HG03521 (cell line): ENCODE data around the gene GRIK3.

Source experiments
- ATAC-seq: cut with Tn5 transposase; IDR thresholded peaks from one replicate; pipeline ENCODE4 v1.9.1; 2021; ENCODE audit warnings: mild to moderate bottlenecking, moderate library complexity; ENCODE audit not compliant: unreplicated experiment

The GRIK3 gene

DNA sequence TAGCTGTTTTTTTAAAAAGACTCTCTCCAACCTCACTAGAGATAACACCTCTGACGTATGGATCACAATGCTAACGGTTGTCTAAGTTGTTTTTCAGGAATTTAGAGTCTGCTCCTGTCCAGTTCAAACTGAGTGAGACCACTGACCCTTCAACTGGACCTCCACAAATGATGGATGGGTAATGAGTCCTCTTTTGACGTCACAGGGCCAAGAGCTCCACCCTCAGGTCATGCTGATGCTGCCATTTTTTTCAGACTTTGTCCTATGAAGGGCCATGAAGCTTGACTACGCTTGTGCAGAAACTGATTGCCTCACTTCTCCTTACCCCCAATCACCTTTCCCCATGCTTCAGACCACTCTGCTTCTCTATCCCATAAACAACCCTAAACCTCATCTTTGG is 16.6 kb downstream of the GRIK3 start:
- ATAC-seq: no peak

DNA sequence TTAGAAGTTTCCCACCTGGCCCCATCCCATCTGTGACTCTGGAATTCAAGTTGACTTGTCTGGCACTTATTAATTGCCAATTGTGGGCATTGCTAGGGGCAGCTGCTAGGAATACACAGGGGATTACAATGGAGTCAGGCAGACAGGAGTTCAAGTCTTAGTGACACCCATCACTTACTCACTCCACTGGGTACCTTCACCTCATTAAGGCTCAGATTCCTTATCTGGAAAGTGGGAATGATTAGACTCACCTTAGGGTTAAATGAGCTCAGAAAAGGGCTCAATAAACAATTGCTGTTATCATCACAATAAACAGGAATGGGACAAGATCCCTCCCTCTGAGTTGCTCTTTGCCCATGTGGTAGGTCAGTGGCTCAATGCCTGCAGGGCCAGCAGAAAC is 18.2 kb downstream of the GRIK3 start:
- no peak for ATAC-seq

DNA sequence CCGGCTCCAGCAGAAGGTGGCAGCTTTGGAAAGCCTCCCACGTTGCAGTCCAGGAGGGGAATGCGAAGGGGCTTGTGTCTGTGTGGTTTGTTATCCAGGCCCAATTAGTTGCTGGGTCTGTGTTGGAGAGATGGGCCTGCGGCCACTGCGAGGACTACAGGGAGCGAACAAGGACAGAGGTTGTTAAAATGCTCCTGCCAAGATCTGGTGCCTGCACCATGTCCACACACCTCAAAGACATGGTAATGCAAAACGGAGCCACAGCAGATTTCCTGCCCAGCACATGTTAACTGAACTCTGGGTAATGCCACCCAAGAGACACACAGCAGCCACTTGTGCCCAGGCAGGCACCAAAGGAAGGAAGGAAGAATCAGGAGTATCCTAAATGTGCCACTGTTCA is 18.6 kb downstream of the GRIK3 start:
- no peak for ATAC-seq

GRCh38 chr1:37012226-37012625 is 22.1 kb downstream of the GRIK3 start:
- no peak for ATAC-seq

DNA sequence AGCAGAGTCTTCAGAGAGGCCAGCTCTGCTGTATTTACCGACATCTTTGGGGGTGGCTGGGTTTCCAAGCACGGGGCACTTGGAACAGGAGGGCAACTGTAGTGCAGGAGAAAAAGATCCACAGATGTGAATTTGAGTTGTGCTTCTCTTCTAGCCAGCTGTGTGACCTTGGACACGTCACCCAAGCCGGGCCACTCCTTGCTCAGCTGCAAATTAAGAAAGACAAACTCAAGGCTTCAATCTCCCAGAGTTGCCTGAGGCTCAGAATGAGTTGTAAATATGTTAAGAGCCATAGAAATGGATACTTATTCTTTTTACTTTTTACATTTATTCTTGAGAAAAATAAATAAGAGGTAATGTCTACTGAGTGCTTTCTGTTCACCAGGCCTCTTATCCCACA is 24.3 kb downstream of the GRIK3 start:
- ATAC-seq: no peak

- ATAC-seq: no peak
These were observed 24.8 kb downstream of the GRIK3 start for GRCh38 chr1:37009521-37009920.

DNA sequence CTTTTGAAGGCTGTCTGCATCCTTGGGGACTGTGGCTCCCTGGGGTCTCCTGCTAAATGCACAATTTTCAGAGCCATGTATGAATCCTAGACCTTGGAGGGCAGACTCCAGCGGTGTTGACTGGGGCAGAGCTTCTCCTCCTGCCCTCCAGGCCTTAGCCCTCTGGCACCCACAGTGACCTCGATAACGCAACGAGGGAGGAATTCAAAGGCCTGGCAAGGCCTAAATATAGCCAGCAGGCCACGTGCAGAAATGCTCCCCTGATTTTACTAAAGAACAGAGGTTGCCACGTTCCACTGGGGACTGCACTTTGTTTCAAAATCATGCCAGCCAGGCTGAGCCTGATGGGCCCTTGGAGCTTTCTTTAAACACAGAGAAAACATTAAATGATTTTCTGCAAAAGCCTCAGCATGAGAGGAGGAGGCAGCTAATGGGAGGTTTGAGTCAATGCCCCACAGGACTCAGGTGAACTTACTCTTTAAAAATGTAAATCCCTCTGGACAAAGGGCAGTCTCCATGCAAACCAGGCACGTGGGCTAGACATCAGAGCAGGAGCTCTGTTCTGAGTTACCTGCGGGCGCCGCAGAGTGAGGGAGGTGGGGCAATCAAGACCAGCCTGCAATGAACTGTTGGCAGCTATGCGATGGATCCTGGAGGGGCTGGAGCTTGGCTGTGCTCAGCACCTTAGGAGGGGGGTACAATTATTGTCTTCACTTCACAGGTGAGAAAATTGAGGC is 28.0 kb downstream of the GRIK3 start:
- no peak for ATAC-seq

DNA sequence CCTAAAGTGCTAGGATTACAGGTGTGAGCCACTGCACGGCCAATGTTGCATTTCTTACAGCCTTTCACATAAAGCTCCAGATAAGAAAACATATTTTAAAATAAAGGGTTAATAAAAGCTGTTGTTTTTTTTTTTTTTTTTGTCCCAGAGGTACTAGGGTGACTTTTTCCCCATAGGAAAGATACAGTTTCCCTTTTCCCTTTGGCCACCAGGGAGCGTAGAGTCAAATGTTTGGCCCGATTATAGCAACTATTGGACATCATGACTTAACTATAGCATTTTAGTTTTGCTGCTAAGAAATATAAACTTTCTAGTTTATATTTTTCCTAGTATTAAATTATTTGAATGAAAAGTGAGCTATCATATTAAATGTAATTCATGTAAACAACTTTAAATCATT is 31.4 kb downstream of the GRIK3 start:
- ATAC-seq: no peak

DNA sequence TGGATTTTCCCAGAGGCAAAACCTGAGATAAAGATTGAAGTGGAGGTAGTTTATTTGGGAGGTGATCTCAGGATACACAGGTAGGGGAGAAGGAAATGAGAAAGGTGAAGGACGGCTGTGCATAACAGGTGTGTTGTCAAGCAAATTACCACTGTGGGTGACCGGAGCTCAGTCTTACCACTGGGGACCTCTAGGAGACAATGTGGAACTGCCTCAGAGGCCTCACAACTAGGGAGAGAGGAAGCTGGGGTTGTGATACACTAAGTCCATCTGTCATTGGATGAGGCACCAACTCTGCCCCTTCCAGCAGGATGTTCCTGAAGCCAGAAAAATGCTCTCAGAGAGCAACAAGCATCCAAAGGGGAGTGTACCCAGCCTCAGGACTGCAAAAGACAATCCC is 32.6 kb downstream of the GRIK3 start:
- ATAC-seq: no peak

DNA sequence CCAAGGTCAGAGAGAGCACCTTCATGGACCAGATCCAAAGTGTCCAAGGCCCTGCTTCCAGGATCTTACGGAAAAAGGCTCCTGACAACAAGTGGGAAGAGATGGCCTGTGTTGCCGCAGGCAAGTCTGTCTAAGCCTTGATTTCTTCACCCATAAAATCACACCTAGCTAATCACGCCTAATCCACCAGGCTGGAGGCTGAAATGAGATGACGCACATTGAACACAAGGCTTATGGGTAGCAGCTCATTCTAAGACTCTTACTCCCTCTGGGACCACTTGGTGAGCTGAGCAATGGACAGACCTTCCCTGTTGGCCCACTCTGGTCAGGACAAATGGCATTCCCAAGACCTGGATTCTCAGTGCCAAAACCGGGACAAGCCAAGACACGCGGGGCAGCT is 38.2 kb downstream of the GRIK3 start:
- ATAC-seq: no peak

DNA sequence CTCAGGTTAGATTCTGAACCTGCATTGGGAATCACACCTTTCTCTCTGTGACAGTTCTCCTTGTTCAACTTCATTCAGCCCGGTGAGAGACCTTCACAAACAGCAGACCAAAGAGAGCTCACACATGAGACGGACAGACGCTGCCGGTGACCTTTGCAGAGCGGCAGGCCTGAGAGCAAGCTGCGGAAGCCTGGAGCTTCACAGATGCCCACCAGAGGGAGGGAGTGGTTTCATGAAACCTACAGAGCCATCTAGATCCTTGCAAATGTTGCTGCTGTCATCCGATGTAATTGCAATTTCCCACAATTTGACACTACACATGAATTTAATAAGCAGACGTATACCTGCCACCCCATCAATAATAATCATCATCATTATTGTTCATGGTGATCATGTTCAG is 39.4 kb downstream of the GRIK3 start:
- no peak for ATAC-seq

GRCh38 chr1:36994294-36994693 is 40.0 kb downstream of the GRIK3 start:
- ATAC-seq: no peak

- ATAC-seq: no peak
These were observed 42.0 kb downstream of the GRIK3 start for GRCh38 chr1:36992139-36992943.

- no peak for ATAC-seq
These were observed 42.8 kb downstream of the GRIK3 start for GRCh38 chr1:36991551-36991950.

GRCh38 chr1:36990928-36991327 is 43.4 kb downstream of the GRIK3 start:
- no peak for ATAC-seq

DNA sequence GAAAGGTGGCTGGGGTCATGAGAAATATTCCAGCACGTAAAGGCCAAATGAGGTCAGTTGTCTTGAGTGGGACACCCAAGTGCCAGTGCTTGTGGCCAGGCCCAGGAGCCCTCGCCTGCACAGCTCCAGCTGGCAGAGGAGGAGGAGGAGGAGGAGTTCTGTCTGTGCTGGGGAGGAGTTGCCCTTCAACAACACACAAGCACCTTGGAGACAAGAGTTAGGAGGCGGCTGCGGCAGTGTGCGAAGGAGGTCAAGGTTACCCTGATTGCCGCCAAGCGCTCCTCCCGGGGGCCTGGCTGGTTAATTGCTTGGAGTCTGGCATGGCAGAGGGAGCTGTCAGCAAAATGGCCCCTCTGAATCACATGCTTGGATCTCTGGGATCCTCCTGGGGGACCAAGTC is 45.1 kb downstream of the GRIK3 start:
- ATAC-seq: no peak

- ATAC-seq: no peak
These were observed 45.5 kb downstream of the GRIK3 start for GRCh38 chr1:36988741-36989193.

- ATAC-seq: no peak
These were observed 46.0 kb downstream of the GRIK3 start for GRCh38 chr1:36988321-36988720.

DNA sequence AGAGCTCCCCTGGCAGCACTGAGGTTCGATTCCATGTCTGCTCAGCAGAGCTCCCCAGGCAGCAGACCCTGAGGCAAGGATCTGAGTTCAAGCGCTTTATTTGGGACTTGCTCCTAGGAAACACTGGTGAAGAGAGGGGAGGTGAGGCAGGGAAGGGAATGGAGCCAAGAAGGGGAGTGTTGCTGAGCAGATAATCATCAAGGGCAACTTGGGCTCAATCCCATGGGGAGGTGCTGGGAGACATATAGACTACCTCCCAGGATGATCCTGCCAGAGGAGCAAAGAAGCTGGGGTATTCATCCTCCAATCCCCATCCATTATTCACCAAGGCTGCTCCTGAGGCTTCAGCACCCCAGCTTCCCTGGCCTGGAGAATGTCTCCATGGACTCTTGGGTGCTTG is 47.0 kb downstream of the GRIK3 start:
- ATAC-seq: no peak

DNA sequence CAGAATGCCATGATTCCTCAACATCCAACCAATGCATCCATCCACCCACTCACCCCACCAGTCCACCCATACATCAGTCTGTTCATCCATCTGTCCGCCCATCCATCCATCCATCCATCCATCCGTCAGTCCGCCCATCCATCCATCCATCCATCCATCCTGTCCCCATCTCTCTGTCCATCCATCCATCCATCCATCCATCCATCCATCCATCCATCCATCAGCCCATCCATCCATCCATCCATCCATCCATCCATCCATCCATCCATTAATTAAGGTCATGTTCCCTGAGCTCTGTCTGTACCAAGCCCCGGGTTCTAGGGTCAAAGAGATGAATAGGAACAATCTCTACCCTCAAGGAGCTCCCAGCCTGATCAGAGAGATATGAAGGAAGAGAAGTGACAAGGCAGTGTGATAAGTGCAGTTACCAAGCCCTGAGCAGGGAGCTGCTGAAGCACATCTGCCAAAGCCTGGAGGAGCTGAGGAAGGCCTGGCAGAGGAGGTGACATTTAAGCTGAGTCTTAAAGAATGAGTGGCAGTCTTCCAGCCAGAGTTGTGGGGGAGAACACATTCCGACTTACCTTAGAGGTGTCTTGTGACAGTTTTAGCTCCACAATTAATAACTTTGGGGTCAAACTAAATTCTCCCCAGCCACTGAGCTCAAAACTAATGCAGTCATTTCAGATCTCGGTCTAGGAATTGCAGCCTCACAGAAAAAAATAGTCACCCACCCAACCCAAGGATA is 47.9 kb downstream of the GRIK3 start:
- no peak for ATAC-seq

DNA sequence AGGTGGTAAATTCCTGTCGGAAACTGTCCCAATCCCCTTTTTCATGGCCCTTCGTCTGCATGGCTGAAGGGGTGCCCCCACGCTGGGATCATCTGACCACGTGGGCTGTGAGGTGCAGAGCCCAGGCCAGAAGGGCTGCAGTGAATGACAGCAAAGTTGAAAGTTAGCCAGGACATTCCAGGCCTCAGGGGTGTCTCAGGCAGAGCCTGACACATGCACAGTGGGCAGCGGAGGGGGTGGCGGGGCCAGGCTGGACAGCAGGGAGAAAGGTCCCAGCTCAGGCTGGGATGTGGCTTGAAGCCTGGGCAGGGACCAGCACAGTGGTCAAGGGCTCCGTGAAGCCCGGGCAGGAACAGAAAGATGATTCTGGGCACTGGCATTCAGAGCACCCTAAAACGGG is 49.6 kb downstream of the GRIK3 start:
- no peak for ATAC-seq

DNA sequence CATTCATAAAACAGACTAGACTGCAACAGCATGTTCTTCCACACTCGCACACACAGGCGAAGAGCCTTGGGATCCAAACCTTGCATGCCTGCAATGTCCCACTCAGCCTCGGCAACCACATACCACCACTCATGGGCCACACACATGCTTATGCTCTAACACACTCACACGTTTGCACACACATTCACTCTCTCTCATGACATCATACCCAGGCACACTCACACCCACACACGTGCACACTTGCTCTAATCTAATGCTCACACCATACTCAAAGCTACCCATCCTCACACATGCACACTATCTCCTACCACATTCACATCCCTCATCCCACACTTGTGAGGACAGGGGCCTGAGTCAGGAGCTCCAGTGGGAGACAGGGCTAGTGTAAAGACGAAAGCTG is 50.3 kb downstream of the GRIK3 start:
- ATAC-seq: no peak
